GM12801 (cell line): Measurements from ENCODE around the gene LIFR.

ENCODE experiments used
- CTCF ChIP-seq: IDR thresholded peaks from one replicate; pipeline ENCODE4 v1.5.1; 2011; ENCODE audit warnings: control low read depth; ENCODE audit not compliant: insufficient read length; ENCODE audit errors: extremely low read depth

Gene LIFR

GRCh38 chr5:38556599-38557307, at the start of gene LIFR:
Gene LIFR, minus strand, starts transcription at chr5:38556646. Its CDS starts 25,999 bp downstream, at chr5:38530647.
- no peak for TF ChIP-seq CTCF

GRCh38 chr5:38605610-38606009, 49.2 kb upstream of the LIFR start:
- no peak for TF ChIP-seq CTCF

GRCh38 chr5:38603691-38604090, 47.2 kb upstream of the LIFR start:
- no peak for TF ChIP-seq CTCF

- no peak for TF ChIP-seq CTCF
Observed at GRCh38 chr5:38602641-38603040, 46.2 kb upstream of the LIFR start.

GRCh38 chr5:38601863-38602298, 45.4 kb upstream of the LIFR start:
- no peak for TF ChIP-seq CTCF

GRCh38 chr5:38601133-38601862, 44.9 kb upstream of the LIFR start:
- no peak for TF ChIP-seq CTCF

- TF ChIP-seq CTCF, result no peak
Observed at GRCh38 chr5:38600329-38601045, 44.0 kb upstream of the LIFR start.
